Measurements from ENCODE around the gene SRP19. TPM values are rescaled to one million over a fixed set of nuclear protein-coding genes. Genes with fewer than 3 reads are reported as not detected.

Gene SRP19
- total RNA-seq, 6 experiments from 2014 or later: 53.8 to 69.5 (median 58.9) TPM

GRCh38 chr5:112869948-112870347, 8.9 kb downstream of the SRP19 start:
- H3K27ac Mint-ChIP-seq: no peak overlapping the region
- no peaks in the 10 kb centered on the region; the same call in 1 of the 2 replicates for H3K27me3 Mint-ChIP-seq (ENCODE audit: insufficient read depth)
- no peaks in the 10 kb centered on the region for H3K4me1 Mint-ChIP-seq (ENCODE audit: low read depth)
- TF ChIP-seq CTCF (IDR thresholded peaks at IDR 0.05): no peak
- DNase-seq: no peak
- peaks cover 33% of the 10 kb centered on the region for H3K36me3 Mint-ChIP-seq (ENCODE audit: low read depth)
- H3K4me3 Mint-ChIP-seq: no peak overlapping the region
- H3K9me3 Mint-ChIP-seq: no peaks in the 10 kb centered on the region

- H3K36me3 Mint-ChIP-seq (ENCODE audit: low read depth): peaks cover 33% of the 10 kb centered on the region
- H3K9me3 Mint-ChIP-seq: no peaks in the 10 kb centered on the region
- no peak overlapping the region for H3K4me3 Mint-ChIP-seq
- no peaks in the 10 kb centered on the region; the same call in 1 of the 2 replicates for H3K27me3 Mint-ChIP-seq (ENCODE audit: insufficient read depth)
- no peak overlapping the region for H3K27ac Mint-ChIP-seq
- TF ChIP-seq CTCF (IDR thresholded peaks at IDR 0.05): no peak
- DNase-seq: no peak
- no peaks in the 10 kb centered on the region for H3K4me1 Mint-ChIP-seq (ENCODE audit: low read depth)
These were observed 9.9 kb downstream of the SRP19 start for GRCh38 chr5:112870966-112871365.

GRCh38 chr5:112876362-112876761, 15.3 kb downstream of the SRP19 start:
- no peaks in the 10 kb centered on the region for H3K9me3 Mint-ChIP-seq
- peaks cover 18% of the 10 kb centered on the region for H3K4me1 Mint-ChIP-seq (ENCODE audit: low read depth)
- TF ChIP-seq CTCF (IDR thresholded peaks at IDR 0.05): no peak
- H3K36me3 Mint-ChIP-seq (ENCODE audit: low read depth): peaks cover 24% of the 10 kb centered on the region
- H3K27me3 Mint-ChIP-seq (ENCODE audit: insufficient read depth): no peaks in the 10 kb centered on the region; the same call in 1 of the 2 replicates
- H3K27ac Mint-ChIP-seq: no peak overlapping the region
- DNase-seq: no peak
- H3K4me3 Mint-ChIP-seq: no peak overlapping the region

GRCh38 chr5:112878101-112878500, 17.0 kb downstream of the SRP19 start:
- peaks cover 24% of the 10 kb centered on the region for H3K36me3 Mint-ChIP-seq (ENCODE audit: low read depth)
- no peak for TF ChIP-seq CTCF (IDR thresholded peaks at IDR 0.05)
- H3K27ac Mint-ChIP-seq: no peak overlapping the region
- H3K27me3 Mint-ChIP-seq (ENCODE audit: insufficient read depth): no peaks in the 10 kb centered on the region; the same call in 1 of the 2 replicates
- H3K9me3 Mint-ChIP-seq: no peaks in the 10 kb centered on the region
- H3K4me3 Mint-ChIP-seq: no peak overlapping the region
- DNase-seq: no peak
- peaks cover 18% of the 10 kb centered on the region for H3K4me1 Mint-ChIP-seq (ENCODE audit: low read depth)

- no peak overlapping the region for H3K4me3 Mint-ChIP-seq
- DNase-seq: no peak
- H3K36me3 Mint-ChIP-seq (ENCODE audit: low read depth): peaks cover 21% of the 10 kb centered on the region
- no peaks in the 10 kb centered on the region; the same call in 1 of the 2 replicates for H3K27me3 Mint-ChIP-seq (ENCODE audit: insufficient read depth)
- TF ChIP-seq CTCF (IDR thresholded peaks at IDR 0.05): no peak
- H3K4me1 Mint-ChIP-seq (ENCODE audit: low read depth): peaks cover 18% of the 10 kb centered on the region
- H3K9me3 Mint-ChIP-seq: no peaks in the 10 kb centered on the region
- H3K27ac Mint-ChIP-seq: peak overlapping the region; percentile 32; the same call in 1 of the 2 replicates
These were observed 17.7 kb downstream of the SRP19 start for GRCh38 chr5:112878760-112879159.
